ENCODE results near the gene UBE2U.
"Not testable (repeated sequence)": the region's sequence is repeated elsewhere in the genome, so short reads cannot be mapped to it uniquely, and the experiment has no call there.

UBE2U gene

DNA sequence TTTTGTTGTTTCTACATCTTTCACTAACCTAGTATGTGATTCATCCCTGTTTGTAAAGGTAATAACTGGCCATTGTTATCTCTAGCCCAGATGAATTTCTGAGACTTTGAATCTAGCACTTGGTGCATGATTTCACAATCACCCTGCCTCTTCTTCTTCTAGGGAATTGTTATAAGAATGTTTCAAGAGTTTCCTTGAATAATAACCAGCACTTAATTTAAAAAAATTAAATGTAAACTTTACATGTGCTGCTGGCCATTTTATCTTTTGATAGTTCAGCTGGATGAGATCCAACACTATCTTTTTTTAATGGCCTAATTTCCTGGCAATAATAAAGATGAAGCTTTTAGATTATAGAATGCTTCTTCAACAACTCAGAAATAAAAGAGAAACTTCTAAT is 31.8 kb downstream of the UBE2U start:
- Histone ChIP-seq H3K9me3 (ENCODE audit: control insufficient read depth in 2 of 2, low read length in 2 of 2) (no peaks in the 10 kb centered on the region), H3K36me3 (ENCODE audit: control insufficient read depth in 2 of 2, insufficient read depth in 2 of 2, low read length in 2 of 2) (no peaks in the 10 kb centered on the region), H3K4me1 (ENCODE audit: control insufficient read depth in 2 of 2, insufficient read depth in 2 of 2, low read length in 2 of 2) (no peaks in the 10 kb centered on the region), H3K9ac (ENCODE audit: low read depth in 1 of 2, low read length in 2 of 2) (no peak overlapping the region), H3K27me3 (ENCODE audit: control insufficient read depth in 2 of 2, insufficient read depth in 2 of 2, low read length in 2 of 2) (no peaks in the 10 kb centered on the region), H3K27ac (ENCODE audit: low read depth in 2 of 2, low read length in 2 of 2) (no peak overlapping the region), H3K4me3 (ENCODE audit: low read length in 2 of 2) (no peak overlapping the region)

DNA sequence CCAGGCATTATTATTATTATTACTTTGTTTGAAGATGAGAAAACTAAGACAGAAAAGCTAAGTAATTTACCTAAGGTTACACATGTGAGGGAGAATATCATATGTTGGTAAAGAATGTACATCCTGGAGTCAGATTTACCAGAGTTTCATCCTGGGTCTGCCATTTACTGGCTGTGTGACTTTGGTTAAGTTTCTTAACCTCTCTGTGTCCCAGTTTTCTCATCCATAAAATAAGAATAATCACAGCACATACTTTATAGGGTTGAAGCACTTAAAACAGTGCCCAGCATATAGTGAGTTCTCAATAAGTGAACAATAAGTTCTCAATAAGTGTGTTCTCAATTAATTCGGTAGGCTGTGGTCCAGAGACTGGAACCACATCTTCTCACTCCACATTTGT is 32.5 kb downstream of the UBE2U start:
- H3K4me1 ChIP-seq (ENCODE audit: control insufficient read depth in 2 of 2, insufficient read depth in 2 of 2, low read length in 2 of 2) = no peaks in the 10 kb centered on the region
- no peaks in the 10 kb centered on the region for H3K36me3 ChIP-seq (ENCODE audit: control insufficient read depth in 2 of 2, insufficient read depth in 2 of 2, low read length in 2 of 2)
- H3K4me3 ChIP-seq (ENCODE audit: low read length in 2 of 2) = no peak overlapping the region
- no peak overlapping the region for H3K9ac ChIP-seq (ENCODE audit: low read depth in 1 of 2, low read length in 2 of 2)
- H3K27me3 ChIP-seq (ENCODE audit: control insufficient read depth in 2 of 2, insufficient read depth in 2 of 2, low read length in 2 of 2) = no peaks in the 10 kb centered on the region
- no peak overlapping the region for H3K27ac ChIP-seq (ENCODE audit: low read depth in 2 of 2, low read length in 2 of 2)
- no peaks in the 10 kb centered on the region for H3K9me3 ChIP-seq (ENCODE audit: control insufficient read depth in 2 of 2, low read length in 2 of 2)

DNA sequence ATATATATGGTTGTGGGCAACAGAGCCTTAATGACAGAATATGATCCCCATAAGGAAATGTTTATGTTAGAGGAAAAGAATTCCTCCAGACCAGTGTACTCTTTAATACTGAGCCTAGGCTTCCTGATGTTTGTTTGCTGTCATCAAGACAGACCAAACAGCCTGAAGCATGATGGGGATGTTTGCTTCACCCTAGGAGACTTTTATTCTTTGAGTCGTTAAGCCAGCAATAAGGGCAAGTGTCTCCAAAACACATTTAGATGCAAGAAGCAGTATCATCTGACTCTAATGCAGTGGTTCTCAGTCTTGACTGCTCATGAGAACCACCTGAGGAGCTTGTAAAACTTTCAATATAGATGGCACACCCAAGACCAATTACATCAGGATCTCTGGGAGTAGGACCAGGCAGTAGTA is 33.1 kb downstream of the UBE2U start:
- H3K27me3 ChIP-seq (ENCODE audit: control insufficient read depth in 2 of 2, insufficient read depth in 2 of 2, low read length in 2 of 2) = no peaks in the 10 kb centered on the region

DNA sequence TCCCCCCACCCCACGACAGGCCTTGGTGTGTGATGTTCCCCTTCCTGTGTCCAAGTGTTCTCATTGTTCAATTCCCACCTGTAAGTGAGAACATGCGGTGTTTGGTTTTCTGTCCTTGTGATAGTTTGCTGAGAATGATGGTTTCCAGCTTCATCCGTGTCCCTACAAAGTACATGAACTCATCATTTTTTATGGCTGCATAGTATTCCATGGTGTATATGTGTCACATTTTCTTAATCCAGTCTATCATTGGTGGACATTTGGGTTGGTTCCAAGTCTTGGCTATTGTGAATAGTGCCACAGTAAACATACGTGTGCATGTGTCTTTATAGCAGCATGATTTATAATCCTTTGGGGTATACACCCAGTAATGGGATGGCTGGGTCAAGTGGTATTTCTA is 36.1 kb downstream of the UBE2U start:
- H3K4me1 ChIP-seq (ENCODE audit: control insufficient read depth in 2 of 2, insufficient read depth in 2 of 2, low read length in 2 of 2); H3K27me3 ChIP-seq (ENCODE audit: control insufficient read depth in 2 of 2, insufficient read depth in 2 of 2, low read length in 2 of 2); H3K27ac ChIP-seq (ENCODE audit: low read depth in 2 of 2, low read length in 2 of 2); H3K4me3 ChIP-seq (ENCODE audit: low read length in 2 of 2); H3K36me3 ChIP-seq (ENCODE audit: control insufficient read depth in 2 of 2, insufficient read depth in 2 of 2, low read length in 2 of 2); H3K9ac ChIP-seq (ENCODE audit: low read depth in 1 of 2, low read length in 2 of 2); H3K9me3 ChIP-seq (ENCODE audit: control insufficient read depth in 2 of 2, low read length in 2 of 2): not testable (repeated sequence)

More for the DNA sequence above, 33.1 kb downstream of the UBE2U start:
- Histone ChIP-seq H3K36me3 (ENCODE audit: control insufficient read depth in 2 of 2, insufficient read depth in 2 of 2, low read length in 2 of 2) (no peaks in the 10 kb centered on the region), H3K4me3 (ENCODE audit: low read length in 2 of 2) (no peak overlapping the region), H3K9me3 (ENCODE audit: control insufficient read depth in 2 of 2, low read length in 2 of 2) (no peaks in the 10 kb centered on the region), H3K4me1 (ENCODE audit: control insufficient read depth in 2 of 2, insufficient read depth in 2 of 2, low read length in 2 of 2) (no peaks in the 10 kb centered on the region), H3K27ac (ENCODE audit: low read depth in 2 of 2, low read length in 2 of 2) (no peak overlapping the region), H3K9ac (ENCODE audit: low read depth in 1 of 2, low read length in 2 of 2) (no peak overlapping the region)

DNA sequence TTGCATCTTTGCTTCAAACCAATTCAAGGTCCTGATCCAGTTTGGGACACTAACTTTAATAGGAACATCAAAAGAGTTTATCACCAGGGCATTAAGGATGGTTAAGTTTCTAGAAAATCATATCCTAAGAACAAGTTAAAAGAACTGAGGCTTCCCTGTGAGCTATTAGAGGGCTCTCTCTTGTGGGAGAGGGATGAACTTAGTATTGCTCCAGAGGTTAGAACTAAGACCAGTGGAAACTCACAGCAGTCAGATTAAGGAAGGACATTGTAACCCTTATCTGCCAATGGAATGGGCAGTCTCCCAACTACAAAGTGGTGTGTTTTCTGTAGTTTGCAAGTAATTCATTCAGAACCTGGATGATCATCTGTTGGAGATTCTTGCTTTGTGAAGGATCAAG is 36.8 kb downstream of the UBE2U start:
- no peaks in the 10 kb centered on the region for H3K36me3 ChIP-seq (ENCODE audit: control insufficient read depth in 2 of 2, insufficient read depth in 2 of 2, low read length in 2 of 2)
- no peak overlapping the region for H3K9ac ChIP-seq (ENCODE audit: low read depth in 1 of 2, low read length in 2 of 2)
- H3K27me3 ChIP-seq (ENCODE audit: control insufficient read depth in 2 of 2, insufficient read depth in 2 of 2, low read length in 2 of 2) = no peaks in the 10 kb centered on the region
- no peaks in the 10 kb centered on the region for H3K9me3 ChIP-seq (ENCODE audit: control insufficient read depth in 2 of 2, low read length in 2 of 2)
- no peak overlapping the region for H3K27ac ChIP-seq (ENCODE audit: low read depth in 2 of 2, low read length in 2 of 2)
- H3K4me3 ChIP-seq (ENCODE audit: low read length in 2 of 2) = no peak overlapping the region
- no peaks in the 10 kb centered on the region for H3K4me1 ChIP-seq (ENCODE audit: control insufficient read depth in 2 of 2, insufficient read depth in 2 of 2, low read length in 2 of 2)

DNA sequence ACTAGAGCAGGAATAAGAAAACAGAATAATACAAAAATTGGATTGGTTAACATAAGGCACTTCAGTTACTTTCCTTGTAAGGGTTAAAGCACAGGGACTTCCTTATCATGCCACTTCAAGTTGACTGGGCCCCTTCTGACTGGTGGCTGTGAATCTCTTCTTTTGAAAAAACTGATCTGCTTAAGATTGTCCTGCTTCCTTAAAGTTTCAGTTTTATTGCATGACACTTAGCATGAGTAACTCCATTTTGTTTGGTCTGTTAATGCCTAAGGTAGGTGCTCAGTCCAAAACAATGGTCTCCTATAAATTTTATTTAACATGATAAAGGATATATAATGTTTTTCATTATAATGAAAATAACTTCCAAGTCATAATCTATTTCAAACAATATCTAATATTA is 37.6 kb downstream of the UBE2U start:
- Histone ChIP-seq H3K4me1 (ENCODE audit: control insufficient read depth in 2 of 2, insufficient read depth in 2 of 2, low read length in 2 of 2) (peaks cover 0 to 3% of the 10 kb centered on the region in 2 donors), H3K27me3 (ENCODE audit: control insufficient read depth in 2 of 2, insufficient read depth in 2 of 2, low read length in 2 of 2) (no peaks in the 10 kb centered on the region), H3K27ac (ENCODE audit: low read depth in 2 of 2, low read length in 2 of 2) (no peak overlapping the region), H3K9ac (ENCODE audit: low read depth in 1 of 2, low read length in 2 of 2) (no peak overlapping the region), H3K9me3 (ENCODE audit: control insufficient read depth in 2 of 2, low read length in 2 of 2) (no peaks in the 10 kb centered on the region), H3K36me3 (ENCODE audit: control insufficient read depth in 2 of 2, insufficient read depth in 2 of 2, low read length in 2 of 2) (no peaks in the 10 kb centered on the region), H3K4me3 (ENCODE audit: low read length in 2 of 2) (no peak overlapping the region)

DNA sequence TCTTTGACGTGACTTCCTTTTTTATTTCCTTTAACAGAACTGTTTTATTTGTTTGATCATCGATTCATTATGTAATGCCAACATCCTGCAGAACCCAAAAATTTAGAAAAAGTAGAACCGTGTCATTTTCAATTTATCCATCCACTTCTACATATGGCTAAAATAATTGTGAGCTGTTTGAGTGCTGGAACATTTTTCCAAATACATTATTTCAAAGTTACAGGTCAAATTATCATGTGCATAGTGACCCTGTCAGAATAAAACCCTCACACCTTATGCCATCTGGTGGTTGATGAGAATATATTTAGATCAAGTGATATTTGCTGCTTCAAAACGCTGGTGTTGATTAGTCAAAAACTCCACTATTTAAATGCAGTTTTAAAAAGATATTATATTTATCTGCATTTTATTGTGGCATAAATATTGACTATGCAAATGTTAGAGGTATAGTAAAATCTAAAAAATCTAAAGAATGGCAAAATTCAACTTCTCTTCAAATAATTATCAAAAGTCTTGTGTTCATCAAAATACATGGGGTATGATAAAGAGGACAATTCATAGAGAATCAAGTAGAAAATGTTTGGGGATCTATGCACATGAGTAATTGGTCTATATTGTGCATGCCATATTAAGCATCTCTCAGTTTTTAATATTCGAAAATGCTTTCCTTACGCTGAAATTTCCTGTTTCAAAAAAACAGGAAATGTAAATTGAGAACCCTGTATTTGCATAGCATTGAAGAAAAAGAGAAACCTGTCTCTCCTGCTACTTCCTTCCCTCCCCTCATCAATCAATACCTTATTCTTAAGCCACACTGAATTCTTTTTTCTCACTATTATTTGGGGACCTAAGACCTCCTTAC is 39.7 kb downstream of the UBE2U start:
- Histone ChIP-seq H3K9ac (ENCODE audit: low read depth in 1 of 2, low read length in 2 of 2) (no peak overlapping the region), H3K27ac (ENCODE audit: low read depth in 2 of 2, low read length in 2 of 2) (no peak overlapping the region), H3K4me1 (ENCODE audit: control insufficient read depth in 2 of 2, insufficient read depth in 2 of 2, low read length in 2 of 2) (peaks cover 0 to 3% of the 10 kb centered on the region in 2 donors), H3K27me3 (ENCODE audit: control insufficient read depth in 2 of 2, insufficient read depth in 2 of 2, low read length in 2 of 2) (peaks cover 0 to 6% of the 10 kb centered on the region in 2 donors), H3K36me3 (ENCODE audit: control insufficient read depth in 2 of 2, insufficient read depth in 2 of 2, low read length in 2 of 2) (no peaks in the 10 kb centered on the region), H3K4me3 (ENCODE audit: low read length in 2 of 2) (no peak overlapping the region), H3K9me3 (ENCODE audit: control insufficient read depth in 2 of 2, low read length in 2 of 2) (no peaks in the 10 kb centered on the region)

DNA sequence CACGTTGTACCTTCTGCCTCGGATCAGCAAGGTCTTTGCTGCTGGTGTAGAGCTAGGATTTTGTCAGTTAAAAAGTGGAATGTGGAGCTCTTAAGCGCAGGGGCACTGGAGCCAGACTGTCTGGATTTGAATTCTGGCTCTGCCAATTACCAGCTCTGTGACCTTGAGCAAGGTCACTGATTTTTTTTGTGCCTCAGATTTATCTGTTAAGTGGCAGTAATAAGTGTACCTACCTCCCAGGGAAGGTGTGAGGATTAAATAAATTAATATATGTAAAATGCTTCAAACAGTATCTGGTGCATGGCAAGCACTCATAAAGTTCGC is 40.3 kb downstream of the UBE2U start:
- Histone ChIP-seq H3K27ac (ENCODE audit: low read depth in 2 of 2, low read length in 2 of 2) (no peak overlapping the region), H3K36me3 (ENCODE audit: control insufficient read depth in 2 of 2, insufficient read depth in 2 of 2, low read length in 2 of 2) (no peaks in the 10 kb centered on the region), H3K9ac (ENCODE audit: low read depth in 1 of 2, low read length in 2 of 2) (no peak overlapping the region)

DNA sequence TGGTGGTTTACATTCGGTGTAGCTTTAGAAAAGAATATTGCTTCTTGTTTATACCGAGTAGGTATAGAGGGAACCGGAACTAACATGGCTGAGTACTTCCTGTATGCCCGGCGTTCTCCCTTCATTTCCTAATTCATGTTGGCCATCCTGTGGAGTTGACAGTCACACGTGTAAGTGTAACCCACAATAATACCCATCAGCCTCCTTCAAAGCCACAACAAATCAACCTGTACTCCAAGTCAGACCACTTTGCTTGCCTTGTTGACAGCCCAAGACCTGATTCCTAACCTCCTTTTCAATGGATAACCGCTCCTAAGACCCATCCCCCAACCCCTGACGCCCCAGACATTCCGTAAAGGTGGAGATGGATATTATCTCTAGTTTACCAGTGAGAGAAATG is 42.1 kb downstream of the UBE2U start:
- Histone ChIP-seq H3K27ac (ENCODE audit: low read depth in 2 of 2, low read length in 2 of 2) (no peak overlapping the region), H3K36me3 (ENCODE audit: control insufficient read depth in 2 of 2, insufficient read depth in 2 of 2, low read length in 2 of 2) (no peaks in the 10 kb centered on the region), H3K4me3 (ENCODE audit: low read length in 2 of 2) (peak overlapping the region; percentile 48 to 63), H3K4me1 (ENCODE audit: control insufficient read depth in 2 of 2, insufficient read depth in 2 of 2, low read length in 2 of 2) (peaks cover 0 to 3% of the 10 kb centered on the region in 2 donors), H3K9me3 (ENCODE audit: control insufficient read depth in 2 of 2, low read length in 2 of 2) (no peaks in the 10 kb centered on the region), H3K27me3 (ENCODE audit: control insufficient read depth in 2 of 2, insufficient read depth in 2 of 2, low read length in 2 of 2) (peaks cover 0 to 6% of the 10 kb centered on the region in 2 donors), H3K9ac (ENCODE audit: low read depth in 1 of 2, low read length in 2 of 2) (no peak overlapping the region)

More for the DNA sequence above, 40.3 kb downstream of the UBE2U start:
- Histone ChIP-seq H3K9me3 (ENCODE audit: control insufficient read depth in 2 of 2, low read length in 2 of 2) (no peaks in the 10 kb centered on the region), H3K4me3 (ENCODE audit: low read length in 2 of 2) (no peak overlapping the region), H3K4me1 (ENCODE audit: control insufficient read depth in 2 of 2, insufficient read depth in 2 of 2, low read length in 2 of 2) (peaks cover 0 to 3% of the 10 kb centered on the region in 2 donors), H3K27me3 (ENCODE audit: control insufficient read depth in 2 of 2, insufficient read depth in 2 of 2, low read length in 2 of 2) (peaks cover 0 to 6% of the 10 kb centered on the region in 2 donors)

DNA sequence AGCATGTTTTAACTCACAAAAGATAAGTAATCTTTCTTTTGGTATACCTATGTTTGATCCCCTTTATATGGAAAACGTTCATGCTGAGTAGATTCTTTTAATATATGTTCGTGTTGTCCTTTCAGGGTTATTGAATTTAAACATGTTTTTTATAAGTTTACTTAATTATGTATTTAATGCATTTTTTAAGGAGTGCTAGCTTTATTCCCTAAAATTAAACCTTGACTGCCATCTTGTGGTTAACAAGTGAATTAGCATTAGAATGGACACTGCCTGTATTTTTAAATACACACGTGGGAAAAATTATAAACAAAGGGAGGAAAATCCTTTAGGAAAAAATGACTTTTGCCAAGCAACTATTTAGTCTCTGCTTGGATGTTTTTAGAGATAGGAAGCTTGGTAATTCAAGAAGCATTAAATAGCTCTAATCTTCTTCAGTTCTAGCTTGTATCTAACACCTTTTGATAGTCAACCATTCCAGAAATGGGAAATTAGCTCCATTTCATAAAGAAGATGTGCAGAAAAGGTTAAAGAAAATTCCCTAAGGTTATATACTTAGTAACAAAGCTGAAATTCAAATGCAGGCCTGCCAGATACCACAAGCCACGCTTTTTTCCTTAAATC is 43.0 kb downstream of the UBE2U start:
- H3K36me3 ChIP-seq (ENCODE audit: control insufficient read depth in 2 of 2, insufficient read depth in 2 of 2, low read length in 2 of 2) = no peaks in the 10 kb centered on the region
- no peak overlapping the region for H3K4me3 ChIP-seq (ENCODE audit: low read length in 2 of 2)
- H3K27me3 ChIP-seq (ENCODE audit: control insufficient read depth in 2 of 2, insufficient read depth in 2 of 2, low read length in 2 of 2) = peaks cover 0 to 6% of the 10 kb centered on the region in 2 donors
- H3K4me1 ChIP-seq (ENCODE audit: control insufficient read depth in 2 of 2, insufficient read depth in 2 of 2, low read length in 2 of 2) = peaks cover 0 to 3% of the 10 kb centered on the region in 2 donors
- no peaks in the 10 kb centered on the region for H3K9me3 ChIP-seq (ENCODE audit: control insufficient read depth in 2 of 2, low read length in 2 of 2)
- H3K9ac ChIP-seq (ENCODE audit: low read depth in 1 of 2, low read length in 2 of 2) = no peak overlapping the region
- H3K27ac ChIP-seq (ENCODE audit: low read depth in 2 of 2, low read length in 2 of 2) = no peak overlapping the region

All from mucosa of rectum (tissue), 2 donors.